SH-SY5Y (cell line): ENCODE measurements around the gene ISY1.

ENCODE experiments used
- GATA2 ChIP-seq: IDR thresholded peaks from 2 replicates; pipeline ENCODE4 v1.6.1; 2011; ENCODE audit warnings: mild to moderate bottlenecking, low read depth, low read length
- GATA3 ChIP-seq: IDR thresholded peaks from 2 replicates; pipeline ENCODE4 v1.6.1; 2011; ENCODE audit warnings: low read depth, mild to moderate bottlenecking, low read length, moderate library complexity

DNA sequence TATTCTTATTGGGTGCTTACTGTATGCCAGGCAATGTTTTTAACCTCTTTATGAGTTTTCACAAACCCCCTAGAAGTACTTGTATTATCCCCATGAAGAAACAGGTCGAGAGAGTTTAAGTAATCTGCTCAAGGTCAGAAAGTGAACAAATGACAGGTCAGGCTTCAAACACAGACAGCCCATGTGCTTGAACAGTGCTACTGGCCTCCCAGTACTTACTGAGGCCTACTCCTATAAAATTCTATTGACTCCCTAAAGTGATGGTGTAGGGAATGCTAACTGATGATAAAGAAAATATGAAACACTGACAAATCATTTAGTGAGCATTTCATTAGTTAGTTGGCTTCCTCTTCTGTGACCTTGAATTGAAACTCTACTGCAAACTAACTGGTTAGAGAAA lies 27.0 kb upstream of the ISY1 start:
- no peak for TF ChIP-seq GATA2
- TF ChIP-seq GATA3: no peak
